ENCODE data around the gene FGGY.

GRCh38 chr1:59293849-59294248 is 3.0 kb upstream of the FGGY start:
- no peak for TF ChIP-seq CTCF (IDR thresholded peaks at IDR 0.05)
- TF ChIP-seq POLR2A (IDR thresholded peaks at IDR 0.05), result no peak
